NOMO-1 treated with dmso at 0.1 percent for 144 hours (cell line): ENCODE results near the gene MEPE.

Experiments used
- DNase-seq: peaks from one replicate; lab custom pipeline; 2025; ENCODE audit not compliant: unreplicated experiment; lab: John Stamatoyannopoulos, UW

Gene MEPE, protein sequence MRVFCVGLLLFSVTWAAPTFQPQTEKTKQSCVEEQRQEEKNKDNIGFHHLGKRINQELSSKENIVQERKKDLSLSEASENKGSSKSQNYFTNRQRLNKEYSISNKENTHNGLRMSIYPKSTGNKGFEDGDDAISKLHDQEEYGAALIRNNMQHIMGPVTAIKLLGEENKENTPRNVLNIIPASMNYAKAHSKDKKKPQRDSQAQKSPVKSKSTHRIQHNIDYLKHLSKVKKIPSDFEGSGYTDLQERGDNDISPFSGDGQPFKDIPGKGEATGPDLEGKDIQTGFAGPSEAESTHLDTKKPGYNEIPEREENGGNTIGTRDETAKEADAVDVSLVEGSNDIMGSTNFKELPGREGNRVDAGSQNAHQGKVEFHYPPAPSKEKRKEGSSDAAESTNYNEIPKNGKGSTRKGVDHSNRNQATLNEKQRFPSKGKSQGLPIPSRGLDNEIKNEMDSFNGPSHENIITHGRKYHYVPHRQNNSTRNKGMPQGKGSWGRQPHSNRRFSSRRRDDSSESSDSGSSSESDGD

DNA sequence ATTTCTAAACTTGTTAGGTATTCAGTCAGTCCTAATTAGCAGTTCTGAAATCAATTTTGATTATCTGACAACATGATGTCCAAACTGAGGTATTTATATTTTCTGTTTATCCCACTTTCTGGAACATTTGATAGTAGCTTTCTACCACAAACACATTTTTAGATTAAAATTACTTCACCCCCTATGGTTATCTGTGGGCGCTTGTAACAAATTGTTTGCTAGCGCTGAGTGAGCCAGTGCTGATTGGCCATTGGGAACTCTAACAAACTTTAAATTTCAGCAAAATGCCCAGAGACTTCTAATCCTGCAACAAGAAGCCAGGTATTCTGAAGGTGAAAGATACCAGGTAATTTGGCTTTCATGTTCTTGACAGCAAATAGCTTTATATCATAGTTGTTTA is at the start of gene MEPE:
Gene MEPE, plus strand, starts transcription at position 301 of the 400 bp plus-strand sequence. CDS start 1,746 bp downstream, outside the sequence.
- DNase-seq, result no peak

DNA sequence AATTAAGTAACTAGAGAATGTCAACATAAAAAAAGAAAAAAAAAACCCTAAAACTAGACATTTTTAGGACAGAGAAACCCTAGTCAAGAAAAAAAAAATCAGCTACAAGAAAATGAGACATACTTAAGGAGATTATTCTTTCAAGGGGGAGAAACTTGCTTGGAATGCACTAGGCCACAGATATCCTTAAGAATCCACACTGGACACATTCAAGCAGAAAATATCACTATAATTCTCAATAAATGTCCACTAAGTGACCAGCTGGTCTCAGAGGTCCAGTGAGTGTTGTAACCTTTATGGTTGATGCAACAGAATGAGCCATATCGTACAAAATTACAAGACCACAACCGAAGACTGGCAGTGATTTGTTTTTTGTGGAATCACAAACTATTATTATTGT is 49.0 kb upstream of the MEPE start:
- no peak for DNase-seq

DNA sequence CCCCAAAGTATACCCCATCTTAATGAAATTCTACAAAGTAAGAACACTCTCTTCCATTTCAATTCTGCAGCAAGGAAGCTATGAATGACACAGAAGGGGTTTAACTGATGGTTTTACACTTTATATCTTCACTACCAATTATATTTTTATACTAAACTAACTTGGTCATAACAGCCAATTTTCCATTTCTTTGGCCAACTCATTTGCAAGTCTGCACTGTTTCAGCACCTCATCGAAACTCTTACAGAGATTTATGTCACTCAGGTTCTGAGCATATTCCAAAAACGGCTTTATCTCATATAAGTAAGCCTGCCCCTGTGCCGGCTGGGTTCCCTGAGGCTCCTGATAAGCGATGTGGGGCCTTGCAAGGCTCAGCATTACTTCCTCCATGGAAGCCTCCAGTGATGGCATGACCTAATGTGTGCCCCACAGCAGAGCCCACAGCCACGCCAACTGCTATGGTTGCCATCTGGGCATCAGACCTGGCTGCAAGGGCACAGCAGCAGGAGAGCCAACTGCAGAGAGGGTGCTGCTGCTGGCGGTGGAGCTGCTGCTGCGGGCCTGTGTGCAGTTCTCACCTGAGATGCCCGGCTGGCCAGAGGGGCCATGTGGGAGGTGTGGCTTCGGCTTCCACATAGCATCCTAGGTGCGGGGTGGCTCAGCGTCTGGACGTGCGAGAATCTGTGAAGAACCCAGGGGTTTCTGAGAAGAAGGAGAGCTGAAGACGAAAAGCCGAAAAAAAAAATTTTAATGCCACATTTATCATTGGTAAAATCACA is 46.8 kb upstream of the MEPE start:
- DNase-seq, result no peak

DNA sequence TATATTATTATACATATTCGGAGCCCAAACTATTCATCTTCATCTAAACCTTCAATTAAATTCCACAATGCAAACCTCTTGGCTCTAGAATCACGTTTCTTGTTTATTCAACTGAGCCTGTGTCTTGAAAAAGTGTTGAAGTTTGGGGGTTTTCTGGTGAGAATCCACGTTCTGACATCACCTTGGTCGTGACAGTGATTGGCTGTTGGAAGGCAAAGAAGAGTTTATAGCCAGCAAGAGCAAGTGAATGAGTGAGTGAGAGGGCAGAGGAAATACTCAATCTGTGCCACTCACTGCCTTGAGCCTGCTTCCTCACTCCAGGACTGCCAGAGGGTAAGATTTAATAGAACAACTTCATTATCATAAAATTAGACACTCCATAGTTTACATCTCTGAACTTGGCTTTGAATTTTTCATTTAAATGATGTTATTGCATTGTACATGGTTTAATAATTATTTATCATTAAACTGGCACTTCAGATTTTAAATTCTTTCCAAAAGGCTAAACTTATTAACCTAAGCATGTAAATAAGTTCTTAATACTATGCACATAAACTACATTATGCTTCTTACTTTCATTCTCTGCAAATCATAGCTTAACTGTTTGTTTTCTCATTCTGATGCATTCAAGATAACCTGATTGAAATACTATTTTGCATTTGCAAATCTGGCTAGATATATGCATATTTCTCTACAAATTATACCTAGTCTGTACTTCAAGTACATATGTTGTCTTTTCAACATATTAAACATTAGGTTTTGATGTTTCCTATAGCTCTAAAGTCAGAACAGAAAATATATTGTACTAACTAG is 33.3 kb upstream of the MEPE start, which contains the start of gene IBSP:
Gene IBSP, plus strand, starts transcription at position 254 of the 813 bp plus-strand sequence. CDS start 2,808 bp downstream, outside the sequence.
- no peak for DNase-seq

DNA sequence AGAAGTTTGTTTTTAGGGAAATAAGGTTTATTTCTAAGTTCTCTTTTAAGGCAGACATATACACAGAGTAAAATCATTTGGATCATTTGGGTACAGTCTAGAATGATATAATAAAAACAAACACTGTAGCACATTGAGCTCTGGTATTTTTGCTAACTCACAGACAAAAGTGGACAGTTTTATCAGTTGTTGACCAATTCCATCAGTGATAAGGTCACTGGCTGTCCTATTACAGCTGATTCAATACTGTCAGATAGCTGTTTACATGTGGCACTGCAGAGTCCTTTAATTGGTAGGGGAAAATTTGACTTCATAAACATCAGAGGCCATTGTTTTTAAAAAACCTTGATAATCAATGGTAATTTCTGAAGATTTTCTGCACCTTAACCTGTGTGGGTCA is 29.9 kb upstream of the MEPE start:
- no peak for DNase-seq

DNA sequence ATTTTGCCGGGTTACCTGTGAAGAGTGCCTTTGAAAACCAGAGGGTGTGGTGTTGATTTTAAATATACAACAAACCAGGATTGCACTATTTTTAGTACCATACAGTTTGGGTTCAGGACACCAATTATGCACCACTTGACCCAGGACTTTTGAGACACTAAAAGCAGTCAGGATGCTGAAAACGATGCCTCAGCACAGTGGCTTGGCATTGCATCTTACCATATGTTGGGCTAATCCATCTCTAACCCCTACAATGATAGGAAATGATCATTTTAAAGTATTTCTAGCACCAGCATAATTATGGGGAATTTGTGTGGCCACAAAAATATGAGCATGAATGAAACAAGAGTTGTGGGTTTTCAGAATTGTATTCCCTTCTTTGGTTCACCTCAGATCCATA is 29.3 kb upstream of the MEPE start:
- DNase-seq, result no peak

DNA sequence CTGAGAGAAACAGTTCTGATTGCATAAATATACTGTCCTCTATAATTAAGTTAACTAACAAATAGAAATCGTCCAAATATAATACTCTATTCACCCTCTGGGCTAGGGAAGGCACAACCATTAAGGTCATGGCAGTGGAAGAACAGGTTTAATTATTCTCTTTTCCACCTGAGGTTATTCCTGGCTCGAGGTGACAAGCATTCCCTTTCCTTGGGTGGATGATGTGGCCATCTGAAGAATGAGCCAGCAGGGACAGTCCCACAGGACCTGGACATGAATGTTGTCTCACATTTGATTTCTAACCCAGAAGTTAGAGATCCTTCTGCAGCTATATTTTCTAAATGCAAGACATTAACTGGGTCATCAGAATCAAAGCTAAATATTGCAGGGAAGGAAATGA is 27.9 kb upstream of the MEPE start:
- DNase-seq, result no peak

DNA sequence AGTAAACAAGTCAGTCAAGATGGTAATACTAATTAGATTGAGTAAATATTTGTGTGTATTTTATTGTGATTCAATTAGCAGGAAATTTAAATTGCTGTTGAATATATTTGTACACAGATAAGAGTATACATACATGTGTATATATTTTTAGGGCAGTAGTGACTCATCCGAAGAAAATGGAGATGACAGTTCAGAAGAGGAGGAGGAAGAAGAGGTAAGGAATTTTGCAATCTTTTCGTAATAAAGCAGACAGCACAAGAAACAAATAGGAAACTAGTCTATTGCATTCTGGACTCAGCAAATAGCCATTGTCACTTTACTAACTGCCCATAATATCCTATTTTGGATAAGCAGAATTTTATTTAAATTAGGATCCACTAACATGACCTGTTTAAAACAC is 26.8 kb upstream of the MEPE start:
- peak; percentile 62 for DNase-seq

DNA sequence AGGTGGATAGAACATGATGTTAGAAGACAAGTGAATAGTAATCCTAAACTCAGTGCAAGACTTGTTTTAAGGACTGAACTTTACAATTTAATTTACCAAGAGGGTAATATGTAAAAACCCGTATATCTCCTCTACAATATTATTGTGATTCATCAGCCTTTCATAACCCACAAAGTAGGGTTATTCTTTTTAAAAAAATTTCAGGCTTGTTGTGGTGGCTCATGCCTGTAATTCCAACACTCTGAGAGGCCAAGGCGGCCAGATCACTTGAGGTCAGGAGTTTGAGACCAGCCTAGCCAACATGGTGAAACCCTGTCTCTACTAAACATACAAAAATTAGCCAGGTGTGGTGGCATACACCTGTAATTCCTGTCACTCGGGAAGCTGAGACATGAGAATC is 26.2 kb upstream of the MEPE start:
- no peak for DNase-seq

DNA sequence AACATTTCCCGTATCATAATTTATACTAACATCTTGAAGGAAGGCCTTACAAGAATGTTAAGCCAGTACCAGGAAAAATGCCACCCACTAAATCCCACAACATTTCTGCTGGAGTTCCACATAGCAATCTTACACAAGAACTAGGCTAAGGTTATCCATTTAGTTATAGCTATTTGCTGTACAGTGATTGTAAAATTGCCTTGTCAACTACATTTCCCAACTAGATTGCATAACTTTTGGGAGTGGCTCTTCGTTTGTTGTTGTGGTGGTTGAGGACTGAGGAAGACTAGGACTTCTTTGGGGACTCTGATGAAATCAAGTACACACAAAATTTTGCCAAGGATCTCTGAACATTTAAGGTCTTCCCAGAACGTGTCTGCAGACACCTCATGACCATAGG is 25.4 kb upstream of the MEPE start:
- peak; percentile 14 for DNase-seq

DNA sequence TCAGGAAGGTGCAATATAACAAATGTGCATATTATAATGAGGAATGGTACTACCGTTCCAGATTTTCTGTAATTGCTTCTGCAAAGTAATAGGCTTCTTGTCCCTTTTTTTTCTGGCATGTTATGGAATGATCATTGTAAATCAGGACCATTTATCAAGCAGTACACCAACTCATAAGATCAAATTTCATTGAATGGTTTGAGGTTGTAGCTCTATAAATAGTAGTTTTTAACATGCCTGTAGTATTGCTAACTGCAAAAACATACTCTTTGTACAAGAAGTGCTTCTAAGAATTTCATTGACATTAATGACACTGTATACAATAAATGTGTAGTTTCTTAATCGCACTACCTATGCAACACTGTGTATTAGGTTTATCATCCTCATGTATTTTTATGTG is 20.8 kb upstream of the MEPE start:
- DNase-seq, result no peak

DNA sequence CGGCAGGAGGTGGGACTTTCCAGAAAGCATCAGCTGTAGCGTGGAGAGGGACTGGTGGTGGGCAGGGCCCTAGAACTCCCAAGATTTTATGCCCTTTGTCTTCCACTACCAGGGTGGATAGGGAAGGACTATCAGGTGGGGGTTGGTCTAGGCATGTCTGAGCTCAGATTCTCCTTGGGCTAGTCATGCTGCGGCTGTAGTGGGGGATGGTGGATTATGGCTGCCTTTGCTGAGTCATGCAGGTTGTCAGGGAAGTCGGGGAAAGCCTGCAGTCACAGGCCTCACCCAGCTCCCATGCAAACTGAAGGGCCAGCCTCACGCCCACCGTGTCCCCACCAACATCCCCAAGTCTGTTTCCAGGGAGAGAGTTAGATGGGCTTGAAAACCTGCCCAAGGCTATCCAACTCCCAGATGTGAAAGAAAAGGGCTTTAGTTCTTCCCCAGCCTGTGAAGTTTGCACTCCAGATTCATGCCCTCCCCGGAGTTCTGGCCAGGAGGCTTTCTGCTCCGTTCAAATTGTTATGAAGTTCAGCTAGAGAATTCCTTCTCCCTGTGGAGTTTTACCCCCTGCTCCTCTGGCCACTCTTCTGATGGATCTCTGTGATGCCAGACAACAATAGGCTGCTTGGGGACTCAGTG is 13.4 kb upstream of the MEPE start:
- no peak for DNase-seq

DNA sequence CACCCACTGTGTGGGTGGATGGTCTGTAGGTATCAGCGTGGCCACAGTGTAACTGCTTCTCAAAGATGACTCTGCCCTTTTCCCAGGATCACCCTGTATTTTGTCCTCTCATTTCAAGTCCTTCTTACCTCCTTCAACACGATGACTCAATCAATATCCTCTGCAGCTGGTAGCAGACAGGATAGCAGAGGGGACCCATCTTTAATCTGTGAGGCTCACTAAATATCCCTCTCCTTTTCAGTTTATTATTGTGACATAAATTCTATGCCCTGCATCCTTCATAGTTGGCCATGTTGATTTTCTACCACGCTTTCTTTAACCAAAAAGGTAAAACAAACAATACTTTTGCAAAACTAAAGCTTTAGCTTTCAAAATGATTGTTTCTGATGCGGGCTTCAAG is 9.6 kb upstream of the MEPE start:
- no peak for DNase-seq

DNA sequence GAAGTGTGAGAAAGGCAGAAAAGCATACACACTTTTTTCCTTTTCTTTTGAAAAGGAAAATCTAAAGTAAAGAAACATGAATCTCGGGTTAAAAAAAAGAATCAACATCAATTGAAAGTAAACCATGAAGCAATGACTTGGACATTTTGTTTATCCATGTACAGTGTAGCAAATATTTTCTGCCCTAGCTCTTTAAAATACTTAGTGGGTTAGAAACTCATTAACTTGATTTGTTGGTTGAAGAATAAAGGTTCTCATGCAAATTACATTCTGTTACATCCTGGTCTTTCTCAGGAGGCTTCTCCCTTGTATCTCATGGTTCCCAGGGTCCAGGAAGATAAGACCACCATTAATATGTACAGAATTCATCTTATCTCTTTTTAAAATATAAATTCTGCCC is 9.0 kb upstream of the MEPE start:
- DNase-seq, result no peak

DNA sequence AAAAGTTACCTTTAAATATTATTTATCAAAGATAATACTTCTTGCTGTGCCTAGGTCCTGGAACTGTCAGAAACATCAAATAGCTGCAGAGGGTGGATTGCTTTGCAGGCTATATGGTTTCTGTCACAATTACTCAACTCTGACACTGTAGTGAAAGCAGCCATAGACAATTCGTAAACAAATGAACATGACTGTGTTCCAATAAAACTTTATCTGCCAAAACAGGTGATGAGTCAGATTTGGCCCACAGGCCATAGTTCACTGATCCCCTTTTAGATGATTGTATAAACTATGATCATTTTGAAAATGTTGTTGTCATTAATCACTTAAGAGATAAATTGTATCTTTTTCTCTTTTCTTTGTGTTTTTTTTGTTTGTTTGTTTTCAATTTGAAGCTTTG is 8.4 kb upstream of the MEPE start:
- DNase-seq, result no peak

DNA sequence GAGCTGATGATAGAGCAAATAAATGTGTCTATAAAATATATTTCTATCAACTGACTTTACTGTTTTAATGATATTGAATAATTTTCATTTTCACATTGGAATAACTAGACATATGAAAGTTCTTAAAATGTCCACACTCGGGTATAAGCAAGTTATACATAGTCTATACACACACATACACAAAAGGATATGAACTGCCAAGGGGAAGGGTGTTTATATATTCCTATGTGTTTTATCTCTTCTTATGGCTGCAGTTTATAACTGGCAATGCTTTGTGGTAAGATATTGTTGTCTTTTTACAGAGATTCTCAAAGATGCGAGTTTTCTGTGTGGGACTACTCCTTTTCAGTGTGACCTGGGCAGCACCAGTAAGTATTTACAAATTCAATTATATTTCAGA is 1.6 kb downstream of the MEPE start:
- DNase-seq, result no peak

DNA sequence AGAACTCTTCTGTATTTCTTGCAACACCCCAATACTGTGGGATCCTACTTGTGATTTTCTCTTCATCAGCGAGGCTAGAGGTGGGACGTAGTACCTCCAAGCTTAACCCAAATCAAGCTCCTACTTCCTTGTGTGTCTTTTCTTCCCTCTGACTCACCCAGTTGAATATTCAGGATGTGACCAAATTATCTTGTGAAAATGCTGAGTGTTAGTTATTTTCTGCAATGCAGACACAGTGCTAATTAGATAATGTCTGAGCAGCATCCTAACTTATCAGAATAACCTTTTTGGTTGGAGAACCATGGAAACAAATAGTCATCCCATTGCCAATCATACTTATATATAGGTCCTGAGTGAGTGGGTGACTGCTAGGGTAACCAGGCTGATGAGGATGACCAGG is 2.4 kb downstream of the MEPE start:
- no peak for DNase-seq

DNA sequence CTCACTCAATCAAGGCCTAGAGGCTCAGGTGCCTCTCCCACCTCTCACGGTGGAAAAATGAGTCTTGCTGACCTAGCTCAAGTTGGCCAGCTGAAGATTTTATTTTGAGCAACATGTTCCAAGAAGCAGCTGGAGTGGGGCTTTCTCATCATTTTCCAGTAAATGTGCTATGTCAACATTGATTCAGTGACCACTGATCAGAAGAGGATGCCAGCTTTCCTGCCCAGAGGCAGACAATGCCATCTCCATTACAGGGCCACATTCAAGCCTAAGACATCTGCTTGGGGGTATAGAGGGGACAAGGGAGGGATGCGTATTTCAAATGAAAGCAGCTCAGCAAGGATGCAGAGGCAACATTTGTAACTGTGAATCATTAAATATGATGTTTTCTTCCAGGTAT is 3.0 kb downstream of the MEPE start:
- DNase-seq, result no peak

DNA sequence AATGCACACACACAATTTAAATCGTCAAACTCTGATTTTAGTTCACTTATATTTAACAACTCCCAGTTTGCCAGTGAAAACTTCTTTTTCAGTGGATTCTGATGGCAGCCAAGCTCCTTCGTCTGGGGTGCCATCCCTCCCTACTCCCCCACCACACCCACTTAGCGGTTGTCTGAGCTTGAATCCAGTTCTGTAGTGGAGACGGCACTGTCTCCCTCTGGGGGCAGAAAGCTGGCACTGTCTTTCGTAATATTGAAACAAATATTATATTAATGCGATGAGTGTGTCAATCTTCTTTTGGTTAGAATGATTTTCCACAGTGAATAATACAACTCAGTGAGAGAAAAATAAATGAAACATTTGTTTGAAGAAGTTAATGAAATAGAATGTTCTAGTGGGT is 5.4 kb downstream of the MEPE start:
- no peak for DNase-seq

DNA sequence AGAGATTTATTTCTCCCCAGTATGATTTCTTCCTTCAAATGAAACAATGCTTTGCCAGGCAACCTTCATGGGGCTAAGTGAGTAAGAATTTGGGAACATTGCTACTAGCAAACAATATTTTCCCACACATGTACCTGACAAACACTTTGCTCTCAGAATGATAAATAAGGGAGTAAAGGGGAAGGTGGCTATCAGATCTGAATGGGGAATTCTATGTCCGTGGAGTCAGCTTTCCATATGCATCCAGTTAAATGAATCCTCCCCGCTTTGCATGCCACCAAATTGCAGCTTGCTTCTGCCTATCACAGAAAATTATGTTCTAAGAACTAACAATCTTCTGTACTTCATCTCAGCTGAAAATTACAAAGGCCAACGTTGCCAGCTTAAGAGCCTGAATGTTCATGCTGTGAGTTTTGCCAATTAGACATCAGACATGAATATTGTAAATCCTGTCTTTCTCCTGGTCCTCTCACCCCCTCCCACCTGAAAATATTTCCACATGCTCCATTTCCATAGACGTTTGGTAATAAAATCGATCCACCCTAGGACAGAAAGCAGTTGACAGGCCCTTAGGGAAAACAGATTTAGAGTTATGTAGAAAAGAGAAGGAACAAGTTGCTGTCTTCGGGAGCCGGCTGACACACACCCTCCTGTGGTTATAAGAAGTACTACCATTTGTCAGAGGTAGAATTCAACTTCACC is 6.3 kb downstream of the MEPE start:
- DNase-seq, result no peak
